ENCODE measurements around the gene TFAP2A. TPM values are rescaled to one million over a fixed set of nuclear protein-coding genes. Genes with fewer than 3 reads are reported as not detected.

TFAP2A gene
- total RNA-seq, 2 experiments from 2014 or later, result 0.18 to 0.21 TPM

DNA sequence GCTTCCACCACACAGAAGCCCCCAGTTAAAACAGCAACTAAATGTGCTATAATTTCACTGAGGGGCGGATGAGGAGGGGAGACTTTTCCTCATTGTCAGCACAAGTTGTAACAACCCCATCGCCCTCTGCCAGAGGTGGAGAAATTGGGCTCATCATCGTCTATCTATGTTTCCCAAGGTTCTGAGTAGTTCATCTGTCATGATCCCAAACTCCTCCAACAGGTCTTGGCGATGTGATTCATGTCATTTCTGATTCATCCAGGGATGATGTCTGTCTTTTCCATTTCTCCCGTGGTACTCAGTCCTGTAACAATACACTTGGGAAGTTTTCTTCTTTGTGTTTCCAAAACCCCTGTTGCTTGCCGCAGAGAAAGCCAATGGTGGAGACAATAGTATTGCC is 51.0 kb downstream of the TFAP2A start:
- peaks cover 7% of the 10 kb centered on the region for H3K9me3 Mint-ChIP-seq (ENCODE audit: low read depth)
- DNase-seq (no peak), ATAC-seq (no peak)
- H3K4me3 Mint-ChIP-seq, result no peak overlapping the region
- H3K36me3 Mint-ChIP-seq, result no peaks in the 10 kb centered on the region
- no peak overlapping the region for H3K27ac Mint-ChIP-seq
- H3K27me3 Mint-ChIP-seq, result no peaks in the 10 kb centered on the region
- no peaks in the 10 kb centered on the region for H3K4me1 Mint-ChIP-seq
- CTCF ChIA-PET, result no interaction called here

DNA sequence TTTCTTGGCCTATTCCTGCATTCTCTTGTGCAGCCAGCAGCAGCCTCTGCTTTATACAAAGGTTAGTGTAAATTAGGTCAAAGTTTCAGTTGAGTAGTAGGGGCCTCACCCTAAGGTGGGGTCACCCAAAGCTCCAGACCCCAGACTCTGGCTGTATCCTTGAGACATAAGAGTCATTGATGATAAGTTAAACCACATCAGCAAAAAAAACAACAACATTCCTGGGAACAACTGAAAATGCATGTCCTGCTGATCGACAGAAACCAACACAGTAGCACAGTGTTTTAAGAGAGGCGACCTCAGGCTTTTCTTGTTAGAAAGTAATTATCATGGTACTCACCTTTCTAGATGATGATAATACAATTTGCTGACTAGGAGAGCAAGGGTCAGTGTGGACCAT is 52.6 kb downstream of the TFAP2A start:
- Mint-ChIP-seq H3K27ac (no peak overlapping the region), H3K27me3 (no peaks in the 10 kb centered on the region), H3K4me1 (no peaks in the 10 kb centered on the region), H3K36me3 (no peaks in the 10 kb centered on the region), H3K9me3 (ENCODE audit: low read depth) (peaks cover 7% of the 10 kb centered on the region), H3K4me3 (no peak overlapping the region)
- ATAC-seq (no peak), DNase-seq (no peak)
- CTCF ChIA-PET, result no interaction called here

DNA sequence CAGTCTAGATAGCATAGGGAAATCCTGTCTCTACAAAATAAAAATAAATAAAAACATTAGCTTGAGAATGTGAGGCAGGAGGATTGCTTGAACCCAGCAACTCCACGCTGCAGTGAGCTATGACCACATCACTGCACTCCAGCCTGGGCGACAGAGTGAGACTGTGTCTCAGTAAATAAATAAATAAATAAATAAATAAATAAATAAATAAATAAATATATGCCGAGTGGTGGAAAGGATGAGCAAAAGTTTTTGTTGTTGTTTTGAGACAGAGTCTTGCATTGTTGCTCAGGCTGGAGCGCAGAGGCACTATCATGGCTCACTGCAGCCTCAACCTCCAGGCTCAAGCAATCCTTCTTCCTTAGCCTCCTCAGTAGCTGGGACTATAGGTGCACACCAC is 53.4 kb downstream of the TFAP2A start:
- Mint-ChIP-seq H3K4me3 (no peak overlapping the region), H3K4me1 (no peaks in the 10 kb centered on the region), H3K27ac (no peak overlapping the region), H3K9me3 (ENCODE audit: low read depth) (peaks cover 7% of the 10 kb centered on the region), H3K36me3 (no peaks in the 10 kb centered on the region), H3K27me3 (no peaks in the 10 kb centered on the region)
- ATAC-seq (no peak), DNase-seq (no peak)
- CTCF ChIA-PET, result no interaction called here

DNA sequence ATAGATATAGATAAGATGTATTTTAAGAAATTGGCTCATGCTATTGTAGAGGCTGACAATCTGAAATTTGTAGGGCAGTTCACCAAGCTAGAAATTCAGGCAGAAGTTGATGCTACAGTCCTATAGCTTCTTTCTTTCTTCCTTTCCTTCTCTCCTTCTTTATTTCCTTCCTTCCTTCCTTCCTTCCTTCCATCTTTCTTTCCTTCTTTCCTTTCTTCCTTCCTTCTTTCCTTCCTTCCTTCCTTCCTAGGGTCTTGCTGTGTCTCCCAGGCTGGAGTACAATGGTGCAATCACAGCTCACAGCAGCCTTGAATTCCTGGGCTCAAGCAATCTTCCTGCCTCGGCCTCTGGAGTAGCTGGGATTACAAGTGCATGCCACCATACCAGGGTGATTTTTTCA is 55.3 kb downstream of the TFAP2A start:
- DNase-seq (no peak), ATAC-seq (no peak)
- Mint-ChIP-seq H3K9me3 (ENCODE audit: low read depth) (peaks cover 5% of the 10 kb centered on the region), H3K4me1 (no peaks in the 10 kb centered on the region), H3K27me3 (peaks cover 6% of the 10 kb centered on the region), H3K4me3 (no peak overlapping the region), H3K27ac (no peak overlapping the region), H3K36me3 (no peaks in the 10 kb centered on the region)
- CTCF ChIA-PET, result no interaction called here

DNA sequence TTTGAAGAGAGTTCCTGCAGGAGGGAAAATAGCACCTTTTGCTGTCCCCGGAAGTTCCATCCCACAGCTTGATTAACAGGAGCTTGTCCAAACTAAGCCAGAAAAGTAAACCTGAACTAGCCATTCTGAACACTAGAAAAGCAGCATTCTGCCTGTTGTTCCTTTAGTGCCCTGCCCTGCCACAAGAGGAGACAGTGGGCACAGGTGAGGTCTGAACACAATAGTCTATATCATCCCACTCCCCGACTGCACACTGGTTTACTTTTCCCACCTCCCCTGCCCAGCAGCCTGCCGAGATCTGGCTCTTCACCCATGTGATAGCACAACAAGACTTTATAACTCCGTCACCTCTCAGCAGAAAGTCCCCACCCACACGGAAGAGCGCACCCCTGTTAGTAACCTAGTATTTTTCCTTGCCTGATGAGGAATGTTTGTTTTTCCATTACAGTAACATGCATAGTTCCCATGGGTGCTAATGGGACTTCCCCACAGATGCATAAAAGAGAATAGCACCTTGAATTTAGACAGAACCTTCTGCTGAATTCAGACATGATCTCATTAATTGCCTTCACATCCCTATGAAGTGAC is 59.7 kb downstream of the TFAP2A start:
- peaks cover 6% of the 10 kb centered on the region for H3K27me3 Mint-ChIP-seq
- CTCF ChIA-PET, result no interaction called here
- ATAC-seq (no peak), DNase-seq (no peak)
- H3K4me3 Mint-ChIP-seq, result no peak overlapping the region
- H3K36me3 Mint-ChIP-seq, result no peaks in the 10 kb centered on the region
- no peaks in the 10 kb centered on the region for H3K9me3 Mint-ChIP-seq (ENCODE audit: low read depth)
- no peak overlapping the region for H3K27ac Mint-ChIP-seq
- no peaks in the 10 kb centered on the region for H3K4me1 Mint-ChIP-seq

DNA sequence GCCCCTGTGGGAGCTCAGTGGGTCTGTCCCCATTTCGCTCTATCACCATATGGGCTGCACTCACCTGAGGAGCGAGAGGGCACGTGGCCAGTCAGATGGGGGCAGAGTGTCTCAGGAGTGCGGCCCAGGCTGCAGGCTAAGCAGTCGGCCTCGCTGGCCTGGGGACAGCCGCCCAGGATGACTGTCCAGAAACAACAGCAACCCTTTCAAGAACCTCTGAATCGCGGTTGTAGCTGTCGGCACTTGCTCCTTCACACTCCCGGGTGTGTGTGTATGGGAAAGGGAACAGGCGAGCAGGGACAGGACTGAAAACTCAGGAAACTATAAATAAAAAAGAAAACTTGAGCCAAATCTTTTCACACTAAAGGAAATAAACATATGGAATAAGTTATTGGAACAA is 63.1 kb downstream of the TFAP2A start:
- DNase-seq, result no peak
- no peaks in the 10 kb centered on the region for H3K9me3 Mint-ChIP-seq (ENCODE audit: low read depth)
- no peaks in the 10 kb centered on the region for H3K4me1 Mint-ChIP-seq
- ATAC-seq, result no peak
- H3K4me3 Mint-ChIP-seq, result no peak overlapping the region
- no peak overlapping the region for H3K27ac Mint-ChIP-seq
- CTCF ChIA-PET, result no interaction called here
- H3K36me3 Mint-ChIP-seq, result no peaks in the 10 kb centered on the region
- H3K27me3 Mint-ChIP-seq, result peaks cover 6% of the 10 kb centered on the region

DNA sequence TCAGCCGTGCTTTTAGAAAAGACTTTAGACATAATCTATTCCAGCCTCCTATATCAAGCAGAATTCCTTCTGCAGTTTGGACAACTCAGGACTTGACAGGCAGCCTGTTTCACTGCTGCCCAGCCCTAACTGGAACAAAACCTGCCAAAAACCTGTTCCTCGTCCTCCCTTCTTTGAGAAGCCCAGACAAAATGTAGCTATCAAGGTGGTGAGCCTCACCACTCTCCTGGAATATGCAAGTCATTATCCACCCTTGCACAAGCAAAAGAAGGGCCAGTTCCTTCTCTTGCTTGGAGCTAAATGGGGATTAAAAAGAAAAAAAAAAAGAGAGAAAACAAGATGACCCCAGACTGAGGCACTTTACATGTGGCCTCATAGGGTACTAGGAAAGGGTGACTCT is 64.2 kb downstream of the TFAP2A start:
- no peak overlapping the region for H3K4me3 Mint-ChIP-seq
- DNase-seq (no peak), ATAC-seq (no peak)
- H3K4me1 Mint-ChIP-seq, result no peaks in the 10 kb centered on the region
- no peak overlapping the region for H3K27ac Mint-ChIP-seq
- CTCF ChIA-PET, result no interaction called here
- H3K36me3 Mint-ChIP-seq, result no peaks in the 10 kb centered on the region
- H3K9me3 Mint-ChIP-seq (ENCODE audit: low read depth), result no peaks in the 10 kb centered on the region
- H3K27me3 Mint-ChIP-seq, result peaks cover 6% of the 10 kb centered on the region

DNA sequence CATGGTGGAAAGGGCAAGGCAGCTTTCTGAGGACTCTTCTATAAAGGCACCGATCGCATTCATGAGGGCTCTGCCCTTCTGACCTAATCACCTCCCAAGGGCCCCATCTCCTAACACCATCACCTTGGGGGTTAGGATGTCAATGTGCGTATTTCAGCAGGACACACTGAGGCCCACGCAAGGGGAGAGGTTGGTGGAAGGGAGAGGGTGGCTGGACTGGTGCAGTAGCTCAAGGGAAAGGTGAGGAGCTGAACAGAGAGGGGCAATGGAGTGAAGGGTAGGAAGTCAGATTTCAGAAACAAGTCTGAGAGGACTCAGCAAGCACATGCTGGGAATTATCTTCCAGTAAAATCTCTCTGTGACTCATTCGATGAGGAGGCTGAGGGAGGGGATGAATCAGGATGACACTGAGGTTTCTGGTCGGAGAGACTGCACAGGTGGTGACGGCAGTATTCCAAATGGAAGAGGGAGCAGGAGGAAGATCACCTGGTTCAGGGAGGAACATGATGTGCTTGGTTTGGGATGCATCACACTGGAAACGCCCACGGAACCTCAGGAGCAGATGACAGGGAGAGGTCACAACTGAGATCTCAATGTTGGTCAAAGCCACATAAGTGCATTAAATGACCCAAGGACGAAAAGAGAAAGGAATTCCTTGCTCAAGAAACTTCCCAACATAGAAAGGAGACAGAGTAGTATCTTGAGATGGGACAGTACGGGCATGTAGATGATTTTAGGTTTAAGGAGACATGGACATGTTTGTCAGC is 67.1 kb downstream of the TFAP2A start:
- no peak for ATAC-seq
- Mint-ChIP-seq H3K27me3 (no peaks in the 10 kb centered on the region), H3K4me3 (no peak overlapping the region), H3K9me3 (ENCODE audit: low read depth) (no peaks in the 10 kb centered on the region), H3K27ac (no peak overlapping the region), H3K4me1 (no peaks in the 10 kb centered on the region), H3K36me3 (no peaks in the 10 kb centered on the region)
- DNase-seq, result no peak
- CTCF ChIA-PET, result no interaction called here

Small RNA genes within 50 kb of the gene (microRNA-seq; reads per million reads assigned to microRNA genes)
- gene MIR5689, result not detected

Other genes starting within 250 kb of the TFAP2A start
- 1 to 10 TPM; 2.2 to 4.3 TPM for gene GCNT2, start 106.3 kb upstream of the TFAP2A start, total RNA-seq

Measured in activated CD8-positive, alpha-beta memory T cell treated with anti-CD3 and anti-CD28 coated beads, Interleukin-2, amount 10 ng/mL, durations not matched to agents 7 days and 5 days (primary cell).